Activated naive CD4-positive, alpha-beta T cell treated with anti-CD3 and anti-CD28 coated beads, Interleukin-2, amount 50 U/mL, for 24 hours (primary cell): Measurements from ENCODE around the gene BIRC5.
"Not testable (repeated sequence)": the region's sequence is repeated elsewhere in the genome, so short reads cannot be mapped to it uniquely, and the experiment has no call there.

Source experiments
- H3K27ac Mint-ChIP-seq: one replicate; pipeline ENCODE4 v1.8.0; 2021; ENCODE audit warnings: mild to moderate bottlenecking, mixed read lengths
- H3K27me3 Mint-ChIP-seq: one replicate; pipeline ENCODE4 v1.8.0; 2021; ENCODE audit warnings: mixed read lengths
- H3K36me3 Mint-ChIP-seq: one replicate; pipeline ENCODE4 v1.8.0; 2021; ENCODE audit warnings: mixed read lengths
- H3K4me1 Mint-ChIP-seq: one replicate; pipeline ENCODE4 v1.8.0; 2021; ENCODE audit warnings: mixed read lengths
- H3K4me3 Mint-ChIP-seq: one replicate; pipeline ENCODE4 v1.8.0; 2021; ENCODE audit warnings: mild to moderate bottlenecking, mixed read lengths
- H3K9me3 Mint-ChIP-seq: one replicate; pipeline ENCODE4 v1.8.0; 2021; ENCODE audit warnings: mixed read lengths

BIRC5 gene

DNA sequence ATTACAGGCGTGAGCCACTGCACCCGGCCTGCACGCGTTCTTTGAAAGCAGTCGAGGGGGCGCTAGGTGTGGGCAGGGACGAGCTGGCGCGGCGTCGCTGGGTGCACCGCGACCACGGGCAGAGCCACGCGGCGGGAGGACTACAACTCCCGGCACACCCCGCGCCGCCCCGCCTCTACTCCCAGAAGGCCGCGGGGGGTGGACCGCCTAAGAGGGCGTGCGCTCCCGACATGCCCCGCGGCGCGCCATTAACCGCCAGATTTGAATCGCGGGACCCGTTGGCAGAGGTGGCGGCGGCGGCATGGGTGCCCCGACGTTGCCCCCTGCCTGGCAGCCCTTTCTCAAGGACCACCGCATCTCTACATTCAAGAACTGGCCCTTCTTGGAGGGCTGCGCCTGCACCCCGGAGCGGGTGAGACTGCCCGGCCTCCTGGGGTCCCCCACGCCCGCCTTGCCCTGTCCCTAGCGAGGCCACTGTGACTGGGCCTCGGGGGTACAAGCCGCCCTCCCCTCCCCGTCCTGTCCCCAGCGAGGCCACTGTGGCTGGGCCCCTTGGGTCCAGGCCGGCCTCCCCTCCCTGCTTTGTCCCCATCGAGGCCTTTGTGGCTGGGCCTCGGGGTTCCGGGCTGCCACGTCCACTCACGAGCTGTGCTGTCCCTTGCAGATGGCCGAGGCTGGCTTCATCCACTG lies at the start of gene BIRC5:
TSS of gene BIRC5 (plus strand) at position 238 of the 690 bp plus-strand sequence. CDS start at position 302, 64 bp downstream.
- peaks cover 4% of the 10 kb centered on the region for H3K4me1 Mint-ChIP-seq
- H3K27ac Mint-ChIP-seq, result peak within 1 kb of the TSS; percentile 30
- H3K9me3 Mint-ChIP-seq, result no peaks in the 10 kb centered on the region
- no peaks in the 10 kb centered on the region for H3K36me3 Mint-ChIP-seq
- H3K27me3 Mint-ChIP-seq, result no peaks in the 10 kb centered on the region
- H3K4me3 Mint-ChIP-seq, result peak within 1 kb of the TSS; percentile 81

DNA sequence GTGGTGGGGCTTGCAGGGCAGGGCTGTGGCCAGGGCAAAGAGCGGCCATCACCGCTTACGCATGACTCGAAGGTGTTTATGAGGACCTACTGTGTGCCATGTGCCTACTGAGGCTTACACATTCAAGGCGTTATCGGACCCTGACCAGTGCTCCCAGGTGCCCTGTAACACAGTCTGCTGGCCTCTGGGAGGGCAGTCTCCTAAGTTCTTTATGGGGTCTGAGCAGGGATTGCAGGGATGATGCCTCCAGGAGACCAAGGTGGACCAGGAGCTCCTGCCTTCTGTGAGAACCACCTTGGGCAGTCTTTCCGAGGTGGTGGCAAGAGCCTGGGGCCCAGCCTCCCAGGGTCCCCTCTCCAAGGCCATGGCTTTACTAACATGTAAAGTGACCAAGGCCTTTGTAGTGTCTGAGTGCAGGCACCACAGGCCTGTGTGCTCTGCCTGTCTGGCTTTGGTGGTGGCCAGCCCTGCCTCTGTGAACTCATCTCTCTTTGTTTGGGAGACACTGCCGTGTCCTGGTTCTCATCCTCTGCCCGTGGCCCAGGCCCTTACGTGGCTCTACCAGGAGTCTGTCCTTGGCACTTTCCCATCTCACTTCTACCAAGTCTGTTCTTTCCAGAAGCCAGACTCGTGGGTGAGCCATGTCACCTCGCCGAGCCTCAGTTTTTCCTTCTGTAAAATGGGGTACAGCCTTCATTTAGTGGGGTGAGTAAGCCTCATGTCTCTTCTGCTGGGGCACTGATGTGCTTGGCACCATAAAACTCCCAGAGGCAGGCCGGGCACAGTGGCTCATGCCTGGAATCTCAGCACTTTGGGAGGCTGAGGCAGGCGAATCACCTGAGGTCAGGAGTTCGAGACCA lies 49.1 kb upstream of the BIRC5 start:
- Mint-ChIP-seq H3K27me3 (no peaks in the 10 kb centered on the region), H3K27ac (no peak overlapping the region), H3K36me3 (no peaks in the 10 kb centered on the region), H3K4me1 (peaks cover 4% of the 10 kb centered on the region), H3K9me3 (no peaks in the 10 kb centered on the region), H3K4me3 (no peak overlapping the region)

DNA sequence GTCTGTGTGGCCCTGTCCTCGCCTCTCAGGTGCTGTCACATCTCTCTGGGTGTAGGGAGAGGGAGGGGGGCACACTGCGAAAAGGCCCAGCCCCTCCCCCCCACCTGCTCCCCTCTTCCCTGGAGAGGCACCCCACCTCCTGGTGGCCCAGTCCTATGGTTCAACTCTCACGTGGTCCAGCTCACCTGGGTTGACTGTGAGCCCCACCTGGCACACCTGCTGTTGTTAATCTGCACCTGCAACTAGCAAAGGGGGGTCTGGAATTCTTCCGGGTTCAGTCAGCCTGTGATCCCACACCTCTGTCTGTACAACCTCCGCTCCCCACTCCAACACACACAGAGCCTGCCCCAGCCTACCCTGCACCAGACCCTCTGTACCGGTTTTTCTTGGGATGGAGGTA lies 47.6 kb upstream of the BIRC5 start:
- Mint-ChIP-seq H3K9me3 (no peaks in the 10 kb centered on the region), H3K4me1 (peaks cover 16% of the 10 kb centered on the region), H3K27ac (no peak overlapping the region), H3K27me3 (no peaks in the 10 kb centered on the region), H3K4me3 (no peak overlapping the region), H3K36me3 (peaks cover 2% of the 10 kb centered on the region)

DNA sequence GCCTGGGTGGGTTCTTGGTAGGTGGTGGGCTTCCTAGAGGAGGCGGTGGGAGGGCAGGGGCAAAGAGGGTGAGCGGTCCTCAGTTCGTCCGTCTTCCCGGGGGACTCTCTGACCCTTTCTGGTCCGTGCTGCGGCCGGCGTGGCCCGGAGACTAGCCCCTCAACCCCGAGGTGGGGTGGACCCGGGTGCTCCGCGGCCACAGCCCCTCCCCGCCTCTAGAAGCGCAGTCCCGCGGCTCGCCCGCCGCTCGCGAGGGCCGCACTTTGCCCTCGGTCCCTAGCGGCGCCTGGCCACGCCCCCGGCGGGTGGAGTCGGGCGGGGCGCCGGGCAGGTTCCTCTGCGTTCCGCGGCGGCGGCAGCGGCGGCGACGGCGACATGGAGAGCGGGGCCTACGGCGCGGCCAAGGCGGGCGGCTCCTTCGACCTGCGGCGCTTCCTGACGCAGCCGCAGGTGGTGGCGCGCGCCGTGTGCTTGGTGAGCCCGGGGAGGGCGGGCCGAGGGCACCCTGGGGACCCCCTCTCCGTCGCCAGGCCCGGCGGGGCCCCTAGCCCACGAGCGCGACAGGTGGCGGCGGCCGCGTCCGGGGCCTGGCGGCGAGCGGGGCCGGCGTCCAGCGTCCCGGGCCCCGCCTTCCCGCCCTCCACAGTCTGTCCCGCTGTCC lies 45.7 kb upstream of the BIRC5 start, which contains the start of gene SYNGR2:
TSS of gene SYNGR2 (plus strand) at position 340 of the 661 bp plus-strand sequence. CDS start at position 376, 36 bp downstream.
- Mint-ChIP-seq H3K4me3 (peak within 1 kb of the TSS; percentile 76), H3K36me3 (peaks cover 2% of the 10 kb centered on the region), H3K27me3 (no peaks in the 10 kb centered on the region), H3K27ac (no peak within 1 kb of the TSS), H3K4me1 (peaks cover 35% of the 10 kb centered on the region), H3K9me3 (no peaks in the 10 kb centered on the region)

DNA sequence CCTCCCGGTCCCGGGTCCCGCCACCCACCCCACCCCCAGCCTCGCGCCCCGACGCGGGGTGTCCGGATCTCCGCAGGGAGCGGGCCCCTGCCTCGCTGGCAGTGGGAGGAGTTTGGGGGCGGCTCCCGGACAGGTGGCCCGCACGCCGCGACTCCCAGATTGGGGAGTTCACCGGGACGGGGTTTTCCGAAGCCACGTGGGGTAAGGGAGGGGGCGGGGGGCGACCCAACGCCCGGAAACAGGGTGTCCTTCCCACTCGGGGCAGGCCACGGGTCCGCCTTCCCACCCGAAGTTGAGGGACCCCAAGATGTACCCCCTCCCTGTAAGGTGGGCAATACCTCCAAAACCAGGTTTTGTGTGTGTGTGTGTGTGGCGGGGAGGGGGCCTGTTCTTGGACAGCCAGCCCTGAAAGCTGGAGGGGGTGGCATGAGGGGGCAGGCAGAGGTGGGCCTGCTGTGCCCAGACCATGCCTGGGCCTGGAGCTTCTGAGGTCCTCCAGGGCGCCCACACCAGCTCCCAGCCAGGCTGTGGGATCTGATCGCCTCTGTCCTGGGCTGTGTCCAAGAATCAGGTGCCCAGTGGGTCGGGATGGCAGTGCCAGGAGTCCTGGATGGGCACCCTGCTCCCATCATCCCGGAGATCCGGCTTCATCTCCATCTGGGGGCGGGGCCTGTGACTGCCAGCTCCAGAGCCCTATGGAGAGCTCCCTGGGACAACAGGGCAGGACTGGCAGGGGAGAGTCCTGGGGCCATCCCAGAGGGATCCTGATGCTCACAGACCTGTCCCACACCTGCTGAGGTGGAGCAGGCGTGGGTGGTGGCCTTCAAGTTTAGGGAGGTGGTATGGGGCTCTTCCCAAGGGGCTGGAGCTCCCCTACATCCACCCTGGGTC lies 44.9 kb upstream of the BIRC5 start:
- Mint-ChIP-seq H3K27me3 (no peaks in the 10 kb centered on the region), H3K4me3 (peak overlapping the region; percentile 76), H3K36me3 (peaks cover 6% of the 10 kb centered on the region), H3K27ac (no peak overlapping the region), H3K9me3 (no peaks in the 10 kb centered on the region), H3K4me1 (peaks cover 43% of the 10 kb centered on the region)

DNA sequence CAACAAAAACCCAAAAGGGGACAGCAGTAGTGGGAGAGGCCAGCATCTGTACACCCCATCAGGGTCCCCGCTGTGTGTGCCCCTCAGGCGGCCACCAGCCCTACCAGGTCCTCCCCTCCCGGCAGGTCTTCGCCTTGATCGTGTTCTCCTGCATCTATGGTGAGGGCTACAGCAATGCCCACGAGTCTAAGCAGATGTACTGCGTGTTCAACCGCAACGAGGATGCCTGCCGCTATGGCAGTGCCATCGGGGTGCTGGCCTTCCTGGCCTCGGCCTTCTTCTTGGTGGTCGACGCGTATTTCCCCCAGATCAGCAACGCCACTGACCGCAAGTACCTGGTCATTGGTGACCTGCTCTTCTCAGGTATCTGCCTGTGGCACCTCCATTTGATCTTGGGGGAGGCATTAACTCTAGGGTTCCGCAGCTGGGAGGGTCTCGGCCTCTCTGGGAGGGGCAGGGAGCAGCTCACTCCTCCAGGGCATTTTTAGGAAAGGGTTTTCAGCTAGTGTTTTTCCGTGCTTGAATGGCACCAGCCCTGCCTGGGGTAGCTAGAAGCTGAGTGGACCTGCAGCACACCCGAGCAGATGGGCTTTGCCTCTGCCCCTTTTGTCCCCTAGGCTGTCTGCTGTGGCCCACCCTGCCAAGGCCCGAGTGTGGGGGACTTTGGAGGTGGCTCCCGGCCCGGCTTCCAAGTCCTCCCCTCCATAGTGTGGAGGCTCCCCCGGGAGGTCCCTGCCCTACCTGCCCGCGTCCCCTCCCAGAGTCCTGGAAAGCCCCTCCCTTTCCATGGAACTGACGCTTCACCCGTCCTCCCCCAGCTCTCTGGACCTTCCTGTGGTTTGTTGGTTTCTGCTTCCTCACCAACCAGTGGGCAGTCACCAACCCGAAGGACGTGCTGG lies 43.1 kb upstream of the BIRC5 start:
- Mint-ChIP-seq H3K9me3 (no peaks in the 10 kb centered on the region), H3K36me3 (peaks cover 6% of the 10 kb centered on the region), H3K27me3 (no peaks in the 10 kb centered on the region), H3K4me1 (peaks cover 52% of the 10 kb centered on the region), H3K27ac (peak overlapping the region; percentile 30), H3K4me3 (peak overlapping the region; percentile 73)

DNA sequence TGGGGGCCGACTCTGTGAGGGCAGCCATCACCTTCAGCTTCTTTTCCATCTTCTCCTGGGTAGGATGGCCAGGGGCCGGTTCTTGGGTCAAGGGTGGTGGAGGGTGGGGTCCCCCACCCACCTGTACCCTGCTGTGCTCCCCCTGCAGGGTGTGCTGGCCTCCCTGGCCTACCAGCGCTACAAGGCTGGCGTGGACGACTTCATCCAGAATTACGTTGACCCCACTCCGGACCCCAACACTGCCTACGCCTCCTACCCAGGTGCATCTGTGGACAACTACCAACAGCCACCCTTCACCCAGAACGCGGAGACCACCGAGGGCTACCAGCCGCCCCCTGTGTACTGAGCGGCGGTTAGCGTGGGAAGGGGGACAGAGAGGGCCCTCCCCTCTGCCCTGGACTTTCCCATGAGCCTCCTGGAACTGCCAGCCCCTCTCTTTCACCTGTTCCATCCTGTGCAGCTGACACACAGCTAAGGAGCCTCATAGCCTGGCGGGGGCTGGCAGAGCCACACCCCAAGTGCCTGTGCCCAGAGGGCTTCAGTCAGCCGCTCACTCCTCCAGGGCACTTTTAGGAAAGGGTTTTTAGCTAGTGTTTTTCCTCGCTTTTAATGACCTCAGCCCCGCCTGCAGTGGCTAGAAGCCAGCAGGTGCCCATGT lies 42.3 kb upstream of the BIRC5 start:
- not testable (repeated sequence) for H3K9me3 Mint-ChIP-seq, H3K27me3 Mint-ChIP-seq, H3K36me3 Mint-ChIP-seq
- peak overlapping the region; percentile 30 for H3K27ac Mint-ChIP-seq
- H3K4me1 Mint-ChIP-seq, result peaks cover 60% of the 10 kb centered on the region
- H3K4me3 Mint-ChIP-seq, result peak overlapping the region; percentile 43

DNA sequence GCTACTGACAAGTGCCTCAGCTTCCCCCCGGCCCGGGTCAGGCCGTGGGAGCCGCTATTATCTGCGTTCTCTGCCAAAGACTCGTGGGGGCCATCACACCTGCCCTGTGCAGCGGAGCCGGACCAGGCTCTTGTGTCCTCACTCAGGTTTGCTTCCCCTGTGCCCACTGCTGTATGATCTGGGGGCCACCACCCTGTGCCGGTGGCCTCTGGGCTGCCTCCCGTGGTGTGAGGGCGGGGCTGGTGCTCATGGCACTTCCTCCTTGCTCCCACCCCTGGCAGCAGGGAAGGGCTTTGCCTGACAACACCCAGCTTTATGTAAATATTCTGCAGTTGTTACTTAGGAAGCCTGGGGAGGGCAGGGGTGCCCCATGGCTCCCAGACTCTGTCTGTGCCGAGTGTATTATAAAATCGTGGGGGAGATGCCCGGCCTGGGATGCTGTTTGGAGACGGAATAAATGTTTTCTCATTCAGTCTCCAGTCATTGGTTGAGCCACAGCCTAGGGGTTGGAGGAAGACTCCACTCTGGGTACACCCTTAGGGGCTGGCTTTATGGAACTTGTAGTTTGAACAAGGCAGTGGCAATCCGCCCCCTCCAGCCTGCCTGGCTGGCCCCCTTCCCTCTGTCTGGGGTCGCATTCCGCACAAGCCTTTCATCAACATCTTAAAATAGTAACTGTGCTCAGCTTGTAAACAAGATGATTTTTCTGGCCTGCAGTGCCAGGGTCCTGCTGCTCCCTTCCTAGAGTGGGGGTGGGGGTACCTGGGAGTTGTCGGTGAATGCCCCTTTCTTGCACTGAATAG lies 41.6 kb upstream of the BIRC5 start:
- Mint-ChIP-seq H3K4me1 (peaks cover 65% of the 10 kb centered on the region), H3K27me3 (no peaks in the 10 kb centered on the region), H3K27ac (peak overlapping the region; percentile 32), H3K4me3 (peak overlapping the region; percentile 43), H3K9me3 (no peaks in the 10 kb centered on the region), H3K36me3 (peaks cover 6% of the 10 kb centered on the region)

DNA sequence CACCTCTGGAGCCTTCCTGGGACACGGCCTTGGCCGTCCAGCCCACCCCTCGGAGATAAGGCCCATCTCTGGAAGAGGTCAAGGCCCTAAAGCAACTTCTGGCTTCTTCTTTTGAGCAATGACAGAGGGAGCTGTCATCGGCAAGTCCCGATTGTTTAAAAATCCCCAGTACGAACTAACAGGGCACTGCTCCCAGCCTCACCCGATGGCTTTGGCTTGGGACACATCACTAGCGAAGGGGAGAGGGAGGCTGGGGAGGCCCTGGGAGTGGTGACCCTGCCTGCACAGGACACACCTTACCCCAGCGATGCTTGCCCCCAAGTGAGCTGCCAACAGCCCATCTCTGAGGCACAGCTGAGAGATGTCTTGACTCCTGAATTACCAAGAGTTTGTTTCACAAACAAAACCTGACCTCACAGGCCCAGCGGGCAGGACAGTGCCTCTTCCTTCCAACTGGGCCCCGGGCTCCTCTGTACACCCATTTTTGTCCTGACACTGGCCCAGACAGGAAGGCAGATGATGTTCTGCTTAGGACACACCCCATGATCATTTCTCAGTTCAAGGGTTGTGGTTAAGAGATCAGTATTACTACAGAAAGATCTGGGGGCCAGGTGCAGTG lies 40.8 kb upstream of the BIRC5 start:
- Mint-ChIP-seq H3K4me3 (peak overlapping the region; percentile 54), H3K27ac (peak overlapping the region; percentile 23), H3K36me3 (peaks cover 6% of the 10 kb centered on the region), H3K4me1 (peaks cover 65% of the 10 kb centered on the region), H3K9me3 (no peaks in the 10 kb centered on the region), H3K27me3 (no peaks in the 10 kb centered on the region)

DNA sequence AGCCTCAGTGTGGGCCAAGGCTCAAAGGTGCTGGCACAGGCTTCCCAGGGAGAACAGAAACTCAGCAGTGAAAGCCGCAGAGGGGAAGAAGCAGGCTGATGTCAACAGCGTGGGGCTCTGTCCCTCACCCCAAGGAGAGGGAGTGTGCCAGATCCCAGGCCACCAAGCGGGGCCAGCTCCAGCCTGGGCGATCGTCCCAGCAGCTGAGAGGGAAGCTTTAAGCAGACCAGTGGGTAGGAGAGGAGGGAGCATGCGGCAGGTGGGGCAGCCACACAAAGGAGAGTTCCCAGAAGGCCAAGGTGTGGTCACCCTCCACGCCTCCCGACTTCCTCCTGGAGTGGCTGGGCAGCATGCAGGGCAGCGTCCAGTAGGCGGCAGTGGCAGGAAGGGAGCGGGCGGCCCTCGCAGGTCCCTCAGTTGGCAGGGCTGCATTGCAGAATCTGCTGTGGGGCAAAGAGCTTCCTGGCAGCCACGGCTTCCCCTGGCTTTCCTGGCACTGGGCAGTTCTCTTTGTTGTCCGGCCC lies 39.6 kb upstream of the BIRC5 start:
- Mint-ChIP-seq H3K27me3 (no peaks in the 10 kb centered on the region), H3K36me3 (peaks cover 6% of the 10 kb centered on the region), H3K4me1 (peaks cover 65% of the 10 kb centered on the region), H3K9me3 (no peaks in the 10 kb centered on the region), H3K27ac (peak overlapping the region; percentile 51), H3K4me3 (no peak overlapping the region)

DNA sequence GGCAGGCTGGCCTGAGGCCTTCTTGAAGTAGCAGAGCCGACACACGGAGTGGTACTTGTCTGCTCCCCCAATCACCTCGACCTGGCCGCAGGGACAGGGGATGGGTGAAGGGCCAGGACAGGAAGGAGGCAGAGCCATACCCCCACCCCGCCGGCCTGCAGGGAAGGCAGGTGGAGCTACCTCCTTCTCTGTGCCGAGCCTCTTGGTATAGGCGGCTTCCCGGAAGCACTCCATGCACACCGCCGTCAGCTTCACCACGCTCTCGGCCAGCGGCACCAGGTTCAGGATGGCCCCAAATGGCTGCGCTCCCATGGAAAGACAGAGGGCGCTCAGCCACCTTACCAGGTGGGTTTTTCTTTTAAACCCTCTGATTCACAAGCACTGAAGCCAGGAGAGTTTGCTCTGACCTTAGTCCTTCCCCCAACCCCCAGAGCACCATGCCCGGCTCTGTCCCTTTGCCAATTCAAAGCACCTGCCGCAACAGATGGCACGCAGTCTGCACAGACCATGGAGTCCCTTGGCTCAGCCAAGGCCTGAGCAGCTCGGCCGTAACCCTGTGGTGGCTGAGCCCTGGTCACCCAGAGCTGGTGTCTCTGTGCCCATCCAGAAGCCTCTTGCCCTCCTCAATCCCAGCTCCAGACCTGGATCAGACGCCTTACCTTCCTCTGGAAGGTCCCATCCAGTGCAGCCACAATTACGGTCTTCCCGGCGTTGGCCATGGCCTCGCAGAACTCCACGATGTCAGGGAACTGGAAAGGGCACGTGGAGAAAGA lies 39.0 kb upstream of the BIRC5 start:
- Mint-ChIP-seq H3K9me3 (no peaks in the 10 kb centered on the region), H3K27ac (no peak overlapping the region), H3K4me1 (peaks cover 61% of the 10 kb centered on the region), H3K27me3 (no peaks in the 10 kb centered on the region), H3K36me3 (peaks cover 6% of the 10 kb centered on the region), H3K4me3 (no peak overlapping the region)

DNA sequence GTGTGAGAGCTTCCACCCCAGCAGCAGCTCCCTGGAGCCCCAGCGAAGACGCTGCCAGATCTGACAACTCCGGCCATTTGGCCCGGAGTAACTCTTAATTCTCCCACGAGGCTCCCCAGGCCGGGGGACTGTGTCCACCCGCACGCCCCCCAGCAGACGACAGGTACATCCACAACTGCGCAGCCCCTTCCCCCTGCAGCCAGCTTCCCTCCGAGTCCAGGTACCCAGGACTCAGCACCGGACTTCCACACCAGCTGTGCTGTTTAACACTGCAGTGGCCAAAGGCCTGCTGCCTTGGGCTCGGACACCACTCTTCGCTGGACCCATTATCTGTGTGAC lies 38.4 kb upstream of the BIRC5 start:
- Mint-ChIP-seq H3K36me3 (peaks cover 6% of the 10 kb centered on the region), H3K9me3 (no peaks in the 10 kb centered on the region), H3K27ac (no peak overlapping the region), H3K4me1 (peaks cover 60% of the 10 kb centered on the region), H3K27me3 (no peaks in the 10 kb centered on the region), H3K4me3 (no peak overlapping the region)
